GM13976 (cell line): ENCODE measurements around the gene PSPC1.

Source experiments
- DNase-seq: peaks from one replicate; pipeline ENCODE4 v3.0.0; 2012; ENCODE audit warnings: low spot score
- CTCF ChIP-seq: IDR thresholded peaks from 2 replicates; pipeline ENCODE4 v1.5.1; 2012; ENCODE audit warnings: borderline replicate concordance, mild to moderate bottlenecking; ENCODE audit not compliant: insufficient read depth; ENCODE audit errors: extremely low read depth, missing control alignments, control extremely low read depth
- in situ Hi-C: fragments of 300-500 bp; cut with MboI; formaldehyde crosslinking; loops from one replicate; pipeline ENCODE4 v1.12.0; 2022; ENCODE audit warnings: low sequenced_read_pairs, mixed read lengths, inconsistent platforms; ENCODE audit not compliant: unreplicated experiment

The PSPC1 gene

GRCh38 chr13:19685437-19685836 is 97.3 kb downstream of the PSPC1 start:
- in situ Hi-C loops: no loop called here
- no peak for TF ChIP-seq CTCF

GRCh38 chr13:19685034-19685433 is 97.7 kb downstream of the PSPC1 start:
- DNase-seq: no peak
- in situ Hi-C loops: no loop called here
- no peak for TF ChIP-seq CTCF

More at GRCh38 chr13:19685437-19685836, 97.3 kb downstream of the PSPC1 start:
- no peak for DNase-seq

- DNase-seq: no peak
These were observed 101.2 kb downstream of the PSPC1 start for GRCh38 chr13:19681517-19681916.

GRCh38 chr13:19680751-19681150 is 102.0 kb downstream of the PSPC1 start:
- no peak for DNase-seq
- in situ Hi-C loops: no loop called here
- no peak for TF ChIP-seq CTCF

More at GRCh38 chr13:19681517-19681916, 101.2 kb downstream of the PSPC1 start:
- TF ChIP-seq CTCF: no peak
- in situ Hi-C loops: no loop called here

- DNase-seq: no peak
- in situ Hi-C loops: loop anchor here (10.0 kb wide), 1 partner anchor 59 kb away; no protein-coding TSS in a partner anchor
- no peak for TF ChIP-seq CTCF
These were observed 106.6 kb downstream of the PSPC1 start for GRCh38 chr13:19676168-19676567.

GRCh38 chr13:19674898-19675297 is 107.8 kb downstream of the PSPC1 start:
- in situ Hi-C loops: loop anchor here (10.0 to 25.0 kb wide), 2 partner anchors 60 to 287 kb away; partner anchors contain the start of gene ZMYM2
- TF ChIP-seq CTCF: no peak

More at GRCh38 chr13:19674898-19675297, 107.8 kb downstream of the PSPC1 start:
- DNase-seq: no peak
